HS-5 (cell line): Measurements from ENCODE around the gene B3GNT7.
"Not testable (repeated sequence)": the region's sequence is repeated elsewhere in the genome, so short reads cannot be mapped to it uniquely, and the experiment has no call there.

Source experiments
- DNase-seq: peaks from one replicate; pipeline ENCODE4 v3.0.0-alpha.2; 2012; ENCODE audit warnings: low read depth

Gene B3GNT7, protein sequence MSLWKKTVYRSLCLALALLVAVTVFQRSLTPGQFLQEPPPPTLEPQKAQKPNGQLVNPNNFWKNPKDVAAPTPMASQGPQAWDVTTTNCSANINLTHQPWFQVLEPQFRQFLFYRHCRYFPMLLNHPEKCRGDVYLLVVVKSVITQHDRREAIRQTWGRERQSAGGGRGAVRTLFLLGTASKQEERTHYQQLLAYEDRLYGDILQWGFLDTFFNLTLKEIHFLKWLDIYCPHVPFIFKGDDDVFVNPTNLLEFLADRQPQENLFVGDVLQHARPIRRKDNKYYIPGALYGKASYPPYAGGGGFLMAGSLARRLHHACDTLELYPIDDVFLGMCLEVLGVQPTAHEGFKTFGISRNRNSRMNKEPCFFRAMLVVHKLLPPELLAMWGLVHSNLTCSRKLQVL

DNA sequence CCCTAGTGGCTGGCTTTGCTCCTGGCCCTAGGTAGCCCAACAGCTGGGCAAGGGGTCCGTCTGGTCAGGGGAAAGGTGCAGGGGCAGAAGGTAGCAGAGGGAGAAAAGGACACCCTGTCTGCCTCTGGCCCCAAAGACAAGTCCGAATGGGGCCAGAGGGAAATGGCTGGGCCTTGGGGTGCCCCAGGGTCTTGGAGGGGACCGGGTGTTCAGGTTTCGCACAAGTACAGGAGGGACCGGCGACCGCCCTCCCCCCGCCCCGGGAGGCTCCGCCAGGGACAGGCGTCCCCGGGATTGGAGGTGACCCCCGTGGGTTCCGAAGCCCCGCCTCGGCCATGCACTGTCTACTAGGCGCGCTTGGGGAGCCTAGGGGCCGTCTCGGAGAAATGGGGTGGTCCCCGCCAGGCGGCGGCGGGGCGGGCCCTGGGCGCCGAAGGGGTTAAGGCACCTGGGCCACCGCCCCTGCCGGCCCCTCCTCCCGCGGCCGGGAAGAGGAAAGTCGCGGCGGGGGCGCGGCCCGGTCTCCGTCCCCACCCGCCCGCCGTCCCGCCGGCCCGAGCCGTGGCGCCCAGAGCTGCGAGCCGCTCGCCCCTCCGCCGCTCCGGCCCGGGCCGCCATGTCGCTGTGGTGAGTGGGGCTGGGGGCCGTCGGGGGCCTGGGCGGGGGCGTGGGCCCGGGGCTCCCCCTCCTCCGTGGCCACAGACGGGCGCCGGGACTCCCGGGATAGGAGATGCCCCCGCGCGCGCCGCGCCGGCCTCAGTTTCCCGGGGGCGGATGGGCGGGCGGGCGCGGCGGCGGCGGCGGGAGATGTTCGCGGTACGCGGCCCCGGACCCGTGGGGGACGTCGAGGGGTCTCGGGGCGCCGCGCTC lies at the start of gene B3GNT7:
Gene B3GNT7 (plus strand): TSS at position 523 of the 870 bp plus-strand sequence. CDS start 94 bp downstream, at position 617.
- DNase-seq, result no peak

DNA sequence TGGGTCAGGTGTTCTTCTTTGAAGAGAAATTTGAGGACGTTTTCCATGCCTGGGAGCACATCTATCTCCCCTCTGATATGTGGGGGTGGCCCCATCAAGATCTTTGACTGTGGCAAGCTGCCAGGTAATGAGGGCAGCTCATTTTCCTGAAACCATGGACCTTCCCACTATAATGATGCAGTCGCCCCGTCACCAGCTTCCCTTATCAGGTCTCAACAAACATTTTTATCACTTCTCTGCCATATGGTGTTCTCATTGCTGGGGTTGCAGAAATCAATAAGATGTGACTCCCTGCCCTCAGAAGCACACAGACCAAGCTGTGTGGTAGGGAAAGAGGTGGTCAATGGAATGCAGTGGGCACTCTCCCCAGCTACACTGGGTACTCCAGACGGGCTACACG lies 48.4 kb upstream of the B3GNT7 start:
- DNase-seq, result no peak

DNA sequence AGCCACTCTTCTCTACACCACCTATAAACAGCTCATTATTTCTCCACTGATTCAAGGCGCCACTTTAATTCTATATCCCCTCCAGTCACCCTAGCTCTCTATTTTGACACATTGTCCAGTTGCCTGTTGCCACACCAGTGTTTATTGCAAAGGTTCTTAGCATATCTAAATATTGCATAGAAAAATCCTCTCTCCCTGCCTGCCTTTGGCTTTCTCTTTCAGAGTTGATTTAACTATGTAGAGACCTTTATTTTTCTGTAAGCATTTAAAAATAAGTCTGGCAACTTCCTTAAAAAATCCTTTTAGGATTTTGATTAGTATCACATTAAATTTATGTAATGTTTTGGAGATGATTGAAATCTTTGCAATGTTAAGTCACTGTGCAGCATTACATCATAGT lies 47.9 kb upstream of the B3GNT7 start:
- no peak for DNase-seq

DNA sequence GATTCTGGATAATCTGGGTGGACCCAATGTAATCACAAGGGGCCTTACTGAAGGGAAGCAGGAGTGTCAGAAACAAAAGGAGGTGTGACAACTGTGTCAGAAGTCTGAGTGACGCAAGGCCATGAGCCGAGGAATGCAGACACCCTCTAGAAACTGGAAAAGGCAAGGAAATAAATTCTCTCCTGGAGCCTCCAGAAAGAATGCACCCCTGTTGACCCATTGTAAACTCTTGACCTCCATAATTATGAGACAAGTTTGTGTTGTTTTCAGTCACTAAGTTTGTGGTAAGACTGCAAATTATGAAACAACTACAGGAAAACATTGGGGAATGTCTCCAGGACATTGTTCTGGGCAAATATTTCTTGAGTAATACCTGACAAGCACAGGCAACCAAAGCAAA lies 47.3 kb upstream of the B3GNT7 start:
- no peak for DNase-seq

DNA sequence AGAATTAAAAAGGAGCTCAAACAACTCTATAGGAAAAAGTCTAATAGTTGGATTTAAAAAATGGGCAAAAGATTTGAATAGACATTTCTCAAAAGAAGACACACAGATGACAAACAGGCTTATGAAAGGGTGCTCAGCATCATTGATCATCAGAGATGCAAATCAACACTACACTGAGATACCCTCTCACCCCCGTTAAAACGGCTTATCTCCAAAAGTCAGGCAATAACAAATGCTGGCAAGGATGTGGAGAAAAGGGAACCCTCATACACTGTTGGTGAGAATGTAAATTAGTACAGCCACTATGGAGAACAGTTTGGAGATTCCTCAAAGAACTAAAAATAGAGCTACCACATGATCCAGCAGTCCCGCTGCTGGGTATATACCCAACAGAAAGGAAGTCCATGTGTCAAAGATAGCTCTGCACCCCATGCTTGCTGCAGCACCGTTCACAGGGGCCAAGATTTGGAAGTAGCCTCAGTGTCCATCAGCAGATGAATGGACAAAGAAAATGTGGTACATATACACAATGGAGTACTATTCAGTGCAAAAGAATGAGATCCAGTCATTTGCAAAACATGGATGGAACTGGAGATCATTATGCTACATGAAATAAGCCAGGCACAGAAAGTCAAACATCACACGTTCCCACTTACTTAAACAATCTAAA lies 46.7 kb upstream of the B3GNT7 start:
- no peak for DNase-seq

DNA sequence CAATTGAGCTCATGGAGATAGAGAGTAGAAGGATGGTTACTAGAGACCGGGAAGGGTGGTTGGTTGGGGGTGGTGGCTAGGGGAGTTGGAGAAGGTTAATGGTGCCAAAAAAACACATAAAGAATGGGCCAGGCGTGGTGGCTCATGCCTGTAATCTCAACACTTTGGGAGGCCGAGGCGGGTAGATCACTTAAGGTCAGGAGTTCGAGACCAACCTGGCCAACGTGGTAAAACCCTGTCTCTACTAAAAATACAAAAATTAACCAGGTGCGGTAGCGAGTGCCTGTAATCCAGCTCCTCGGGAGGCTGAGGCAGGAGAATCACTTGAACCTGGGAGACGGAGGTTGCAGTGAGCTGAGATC lies 46.2 kb upstream of the B3GNT7 start:
- not testable (repeated sequence) for DNase-seq

DNA sequence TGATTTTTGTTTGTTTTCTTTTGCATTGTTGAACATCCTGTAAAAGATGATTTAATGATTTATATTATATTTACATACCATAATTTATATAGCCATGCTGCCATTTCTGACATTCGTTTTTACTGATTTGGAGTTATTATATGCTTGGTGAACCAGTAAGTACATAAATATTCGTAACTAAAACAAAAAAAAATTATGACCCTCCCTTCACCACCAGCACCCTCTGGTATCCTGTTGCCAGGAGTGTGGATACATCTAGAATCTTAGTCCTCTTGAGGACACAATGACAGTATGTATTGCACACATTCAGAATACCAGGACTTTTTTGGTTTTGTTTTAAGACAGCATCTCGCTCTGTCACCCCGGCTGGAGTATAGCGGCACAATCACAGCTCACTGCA lies 43.9 kb upstream of the B3GNT7 start:
- DNase-seq, result no peak

DNA sequence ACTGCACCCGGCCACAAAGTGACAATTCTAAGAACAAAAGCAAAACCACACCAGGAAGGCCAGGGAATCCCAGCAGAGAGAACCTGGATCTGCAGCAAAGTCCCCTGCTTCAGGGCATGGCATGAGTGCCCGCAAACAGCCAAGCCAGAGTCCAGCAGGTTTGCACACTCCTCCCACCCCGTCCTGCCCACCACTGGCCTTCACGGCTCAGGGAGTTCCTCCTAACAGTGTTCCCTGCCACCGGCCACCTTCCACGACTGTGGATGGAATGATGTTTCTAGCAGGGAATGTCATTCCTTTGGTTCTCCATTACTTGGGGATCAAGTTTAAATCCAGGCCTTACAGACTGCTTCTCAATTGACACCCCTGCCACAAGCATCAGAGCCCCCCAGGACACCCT lies 42.0 kb upstream of the B3GNT7 start:
- no peak for DNase-seq

DNA sequence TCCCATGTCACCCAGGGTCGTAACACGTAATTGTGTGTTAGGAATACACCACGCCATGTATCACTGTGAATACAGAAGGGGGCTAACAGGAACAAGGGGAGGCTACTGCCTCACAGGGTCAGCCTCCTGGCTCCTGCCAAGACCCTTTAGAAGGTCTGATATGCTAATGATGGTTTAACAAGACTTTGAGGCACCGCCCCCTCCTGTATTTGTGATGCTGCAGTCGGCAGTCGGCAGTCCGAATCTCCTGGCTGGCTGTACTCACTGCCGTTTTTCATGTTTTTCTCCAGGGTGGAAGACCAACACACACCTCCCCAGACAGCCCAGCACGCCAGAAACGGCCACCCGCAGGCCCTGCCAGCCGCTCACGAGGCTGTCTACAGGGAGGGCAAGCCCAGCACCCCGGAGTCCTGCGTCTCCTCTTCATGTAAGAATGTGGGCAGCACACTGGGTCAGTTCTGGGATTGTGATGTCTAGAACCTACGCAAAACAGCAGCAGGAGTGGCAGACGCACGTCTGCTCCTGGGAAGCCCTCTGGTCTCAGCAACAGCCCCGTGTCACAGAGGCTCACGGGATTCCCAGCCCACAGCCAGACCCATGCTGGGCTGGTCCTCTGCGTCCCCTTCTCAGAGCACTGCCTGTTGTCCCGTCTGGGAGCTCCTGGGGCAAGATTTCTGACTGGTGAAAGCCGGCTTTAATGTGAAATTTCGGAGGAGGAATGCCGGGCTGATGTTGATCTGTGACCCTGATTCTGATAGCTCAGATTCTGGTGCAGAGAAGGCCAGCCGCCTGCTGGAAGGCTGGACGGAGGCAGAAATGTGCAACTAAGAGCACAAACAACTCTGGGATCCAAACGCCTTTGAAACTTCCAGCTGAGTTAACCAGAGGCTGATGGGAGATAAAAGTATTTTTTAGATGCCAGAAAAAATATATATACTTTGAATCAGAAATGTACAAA lies 39.7 kb upstream of the B3GNT7 start:
- DNase-seq, result no peak

DNA sequence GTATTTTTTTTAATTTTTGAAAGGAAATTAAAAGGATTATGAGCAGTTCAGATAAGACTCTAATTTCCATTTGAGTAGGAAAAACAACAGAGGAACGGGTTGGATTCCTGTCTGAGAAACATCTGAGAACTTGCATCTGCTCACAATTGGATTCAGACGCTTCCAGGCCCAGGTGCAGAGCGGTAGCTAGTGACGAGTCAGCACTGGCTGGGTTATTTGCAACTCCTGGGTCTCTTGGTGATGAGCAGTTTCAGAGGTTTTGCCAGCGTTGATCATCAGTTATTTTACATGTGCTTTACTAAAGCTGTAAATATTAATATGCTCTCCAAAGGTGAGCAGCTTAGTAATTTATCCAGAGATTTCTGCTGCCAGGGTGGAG lies 39.1 kb upstream of the B3GNT7 start:
- DNase-seq, result no peak

DNA sequence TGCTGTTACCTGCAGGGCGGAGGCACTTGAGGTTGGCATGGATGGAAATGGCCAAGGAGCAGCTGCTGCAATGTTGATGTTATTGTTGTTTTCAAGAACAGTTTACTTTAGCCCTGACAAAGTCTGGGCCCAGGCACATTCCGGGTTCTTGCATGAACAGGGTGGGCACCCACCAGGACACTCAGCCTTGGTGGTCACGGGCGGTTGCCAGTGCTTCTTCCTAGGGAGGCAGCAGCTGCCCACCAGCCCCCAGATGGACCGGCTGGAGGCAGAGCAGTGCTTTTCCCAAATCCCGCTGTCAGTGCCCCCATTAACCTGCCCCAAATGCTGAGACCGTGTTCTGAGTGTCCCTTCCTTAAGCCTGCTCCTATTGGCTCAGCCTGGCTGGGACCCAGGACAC lies 38.5 kb upstream of the B3GNT7 start:
- DNase-seq, result no peak

DNA sequence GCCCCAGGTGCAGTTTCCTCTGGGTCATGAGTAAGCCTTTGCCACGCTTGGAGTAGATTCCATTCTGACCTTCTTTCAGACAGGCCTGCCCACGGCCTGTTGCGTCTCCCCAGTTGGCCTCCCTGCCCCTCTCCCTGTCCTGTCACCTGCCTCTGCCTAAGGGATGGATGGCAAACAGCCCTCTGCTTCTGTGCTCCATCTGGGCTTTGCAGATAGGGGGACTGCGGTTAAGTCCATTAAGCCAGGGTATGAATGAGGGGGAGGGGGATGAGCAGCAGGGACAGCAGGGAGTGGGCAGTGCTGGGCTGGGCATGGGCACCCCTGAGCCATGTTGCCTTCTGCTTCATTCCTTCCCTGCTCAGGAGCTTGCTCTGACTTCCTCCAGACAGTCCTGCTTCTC lies 37.6 kb upstream of the B3GNT7 start:
- no peak for DNase-seq

DNA sequence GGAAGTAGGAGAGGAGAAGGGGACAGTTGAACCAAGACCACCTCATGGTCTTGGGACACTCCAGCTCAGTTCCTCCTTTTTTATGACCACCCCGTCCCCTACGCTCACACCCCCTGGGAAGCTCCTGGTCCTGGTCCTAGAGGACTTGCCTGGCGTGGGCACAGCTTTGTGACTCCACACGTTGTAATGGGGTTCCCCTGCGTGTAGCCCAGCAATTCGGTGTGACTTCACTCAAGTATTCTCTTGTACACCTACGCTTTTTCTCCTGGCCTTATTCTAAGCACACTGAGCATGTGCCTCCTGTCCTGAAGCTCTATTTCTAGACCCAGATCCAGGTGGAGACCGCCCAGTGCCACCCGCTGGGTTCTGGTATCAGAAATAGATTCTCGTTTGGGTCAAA lies 36.1 kb upstream of the B3GNT7 start:
- DNase-seq, result no peak

DNA sequence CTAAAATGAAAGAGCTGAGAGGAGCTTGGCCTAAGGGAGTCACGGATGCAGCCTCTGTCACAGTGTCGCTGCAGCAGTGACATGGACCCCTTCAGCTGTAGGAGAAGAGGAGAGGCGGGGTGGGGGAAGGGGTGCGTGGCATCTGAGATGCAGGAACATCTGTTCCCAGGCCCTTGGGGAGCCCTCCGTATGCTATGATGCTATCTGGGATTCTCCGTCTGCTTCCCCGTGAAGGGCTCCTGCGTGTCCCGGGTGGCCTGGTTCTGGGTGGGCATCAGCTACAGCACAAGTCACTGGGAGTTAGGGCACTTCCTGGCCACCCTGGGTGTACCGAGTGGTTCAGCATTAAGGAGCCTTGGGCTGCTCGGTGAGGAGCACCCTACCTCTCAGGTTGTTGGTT lies 35.6 kb upstream of the B3GNT7 start:
- no peak for DNase-seq

DNA sequence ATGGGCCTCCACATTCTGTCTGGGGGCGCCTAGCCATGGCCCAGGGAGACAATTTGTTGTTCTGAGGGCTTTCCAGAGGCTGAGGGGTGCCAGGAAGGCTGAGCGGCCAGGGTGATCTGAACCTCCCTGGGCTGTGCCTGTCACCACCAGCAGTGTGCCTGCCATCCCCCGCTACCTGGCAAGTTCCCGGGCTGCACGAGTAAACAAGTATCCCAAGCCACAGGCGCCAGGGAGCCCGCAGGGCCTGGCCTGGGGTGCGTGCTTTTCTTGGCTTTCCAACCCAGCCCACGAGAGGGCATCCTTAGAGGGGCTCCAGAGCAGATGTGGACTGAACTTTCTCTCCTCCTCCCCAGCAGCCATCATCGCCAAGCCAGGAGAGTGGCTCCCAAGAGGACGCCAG lies 35.1 kb upstream of the B3GNT7 start:
- DNase-seq, result no peak

DNA sequence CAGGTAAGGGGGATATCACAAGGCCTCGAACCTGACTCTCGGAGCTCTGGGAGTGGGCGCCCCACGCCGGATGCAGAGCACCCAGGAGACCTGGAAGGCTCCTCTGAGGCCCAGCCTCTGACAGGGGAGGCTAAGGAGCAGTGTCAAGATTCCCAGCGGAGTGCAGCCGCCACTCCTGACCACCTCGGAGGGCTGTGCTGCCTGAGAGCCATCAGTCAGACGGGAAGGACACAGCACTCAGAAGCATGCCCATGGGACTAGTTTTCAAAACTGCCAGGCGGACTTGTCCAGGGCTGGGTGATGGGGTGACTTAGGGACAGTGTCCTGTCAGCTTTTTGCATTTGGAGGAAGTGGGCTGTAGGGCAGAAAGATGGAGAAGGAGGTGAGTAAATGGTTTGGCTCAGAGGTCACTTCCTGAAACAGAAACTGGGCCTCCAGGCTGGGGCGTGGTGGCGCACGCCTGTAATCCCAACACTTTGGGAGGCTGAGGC lies 34.6 kb upstream of the B3GNT7 start:
- DNase-seq, result no peak

DNA sequence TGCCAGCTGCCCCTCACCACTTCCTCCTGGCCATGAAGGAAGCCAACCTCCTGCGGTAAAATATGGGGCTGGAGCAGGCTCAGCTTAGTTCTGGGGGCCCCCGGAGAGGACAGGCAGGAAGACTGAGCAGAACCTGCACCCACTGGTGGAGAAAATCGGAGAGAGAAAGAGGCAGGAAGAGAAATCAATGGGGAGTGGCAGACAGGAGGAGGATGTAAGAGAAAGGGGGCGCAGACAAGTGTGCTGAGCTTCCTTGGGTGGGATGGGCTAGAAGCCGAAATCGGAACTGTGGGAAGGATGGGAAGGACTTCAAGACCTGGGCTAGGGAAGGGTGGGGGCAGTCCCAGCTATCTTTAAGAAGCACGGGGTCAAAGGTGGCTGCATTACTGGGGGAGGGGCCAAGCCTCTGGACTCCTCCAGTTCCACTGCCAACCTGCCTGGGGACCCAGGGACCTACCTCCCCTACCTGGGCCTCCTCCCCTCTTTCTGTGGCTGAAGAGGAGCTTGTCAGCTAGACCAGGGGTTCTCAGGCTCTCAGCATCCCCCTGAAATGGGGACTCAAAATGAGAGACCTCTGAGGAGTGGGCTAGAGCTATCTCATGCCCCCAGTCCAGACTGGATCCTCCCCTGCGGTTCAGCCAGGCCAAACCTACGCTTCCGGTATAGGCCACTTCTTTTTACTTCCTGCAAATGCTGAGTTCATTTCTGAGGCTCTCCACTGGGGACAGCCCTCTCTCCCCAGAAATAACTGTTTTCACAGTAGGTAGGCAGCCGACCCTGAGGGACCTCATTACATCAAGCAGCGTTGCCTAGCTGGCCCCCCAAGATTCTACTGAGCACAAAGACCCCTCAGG lies 33.6 kb upstream of the B3GNT7 start:
- DNase-seq, result no peak

DNA sequence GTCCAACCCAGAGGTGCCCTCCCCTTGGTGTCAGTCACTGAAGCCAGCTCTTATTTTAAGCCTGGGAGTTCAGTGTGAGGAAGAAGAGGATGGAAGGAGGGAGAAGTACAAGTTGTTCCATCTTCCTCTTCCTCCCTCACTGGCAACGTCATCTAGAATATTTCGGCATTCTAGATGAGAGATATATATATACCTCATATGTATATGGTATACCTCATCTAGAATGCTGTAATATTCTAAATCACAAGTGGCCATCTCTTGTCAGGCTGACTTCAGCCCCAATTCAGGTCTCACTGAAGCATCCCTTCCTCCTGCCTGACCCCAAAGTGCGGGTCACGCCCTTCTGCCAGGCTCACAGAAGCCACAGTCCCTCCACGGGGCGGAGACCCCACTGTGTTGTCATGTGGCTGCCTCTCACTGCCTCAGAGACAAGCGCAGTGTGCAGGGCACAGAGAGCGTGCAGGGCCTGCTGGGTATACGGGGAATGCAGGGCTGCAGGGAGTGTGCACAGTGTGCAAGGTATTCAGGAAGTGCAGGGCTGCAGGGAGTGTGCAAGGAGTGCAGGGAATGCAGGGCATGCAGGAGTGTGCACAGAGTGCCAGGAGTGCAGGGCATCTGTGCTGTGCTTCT lies 32.8 kb upstream of the B3GNT7 start:
- DNase-seq, result no peak

DNA sequence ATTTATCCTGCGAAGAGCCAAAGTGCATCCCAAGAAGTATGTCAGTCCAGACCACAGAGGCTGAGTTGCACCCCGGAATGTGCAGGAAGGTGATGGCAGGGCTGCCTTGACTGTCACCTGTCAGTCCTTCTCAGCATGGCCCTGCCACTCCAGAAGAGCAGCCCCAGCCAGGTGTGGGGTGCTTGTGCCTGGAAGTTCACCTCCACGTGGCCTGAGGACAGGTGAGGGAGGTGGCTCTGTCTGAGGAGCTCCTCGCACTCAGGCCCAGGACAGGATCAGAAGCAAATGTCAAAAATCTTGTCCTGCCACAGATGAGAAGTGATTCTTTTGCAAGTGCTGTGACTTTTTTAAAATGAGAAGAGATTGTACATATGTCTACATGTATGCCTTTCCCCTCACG lies 31.4 kb upstream of the B3GNT7 start:
- DNase-seq, result no peak
